Keratinocyte (primary cell): ENCODE results near the gene EVL. TPM values are rescaled to one million over a fixed set of nuclear protein-coding genes. Genes with fewer than 3 reads are reported as not detected.

Source experiments
- DNase-seq: peaks from one replicate; pipeline ENCODE4 v3.0.0-alpha.2; 2011; ENCODE audit warnings: low read depth, missing footprints, low spot score
- FAIRE-seq: peaks from 2 replicates; lab custom pipeline; 2011; peaks lifted over from hg19 to GRCh38; lab: Jason Lieb, UNC
- H2AFZ ChIP-seq: 2 replicates; pipeline ENCODE4 v1.6.0; 2012; ENCODE audit warnings: low read length, control low read depth, inconsistent platforms; ENCODE audit not compliant: control insufficient read depth
- H3K27ac ChIP-seq: 2 replicates; pipeline ENCODE4 v1.5.1; 2011; ENCODE audit warnings: low read length; ENCODE audit not compliant: control insufficient read depth, insufficient read depth
- H3K27me3 ChIP-seq: 3 replicates; pipeline ENCODE4 v1.6.0; 2011; ENCODE audit warnings: low read length; ENCODE audit not compliant: control insufficient read depth, insufficient read depth; ENCODE audit errors: extremely low read depth
- H3K36me3 ChIP-seq, 2 experiments: 2 replicates in 1 of 2; 3 replicates in 1 of 2; pipeline ENCODE4 v1.5.1; 2011; ENCODE audit warnings: low read length in 2 of 2, mild to moderate bottlenecking in 1 of 2; ENCODE audit not compliant: control insufficient read depth in 2 of 2, insufficient read depth in 2 of 2; ENCODE audit errors: extremely low read depth in 1 of 2
- H3K4me1 ChIP-seq: 3 replicates; pipeline ENCODE4 v1.5.1; 2011; ENCODE audit warnings: low read length; ENCODE audit not compliant: control insufficient read depth, insufficient read depth; ENCODE audit errors: extremely low read depth
- H3K4me2 ChIP-seq: 3 replicates; pipeline ENCODE4 v1.6.0; 2011; ENCODE audit warnings: low read depth, low read length; ENCODE audit not compliant: control insufficient read depth, insufficient read depth; ENCODE audit errors: extremely low read depth
- H3K4me3 ChIP-seq, 3 experiments: fragments of 200-600 bp in 1 of 3; sonication (generic) in 1 of 3; 2 replicates in 2 of 3; 3 replicates in 1 of 3; pipeline ENCODE4 v1.5.1; 2011 to 2016; ENCODE audit warnings: low read length in 3 of 3, mild to moderate bottlenecking in 3 of 3, control low read depth in 2 of 3, inconsistent platforms in 1 of 3, low read depth in 1 of 3, mixed read lengths in 1 of 3, mixed run types in 1 of 3, moderate library complexity in 1 of 3; ENCODE audit not compliant: control insufficient read depth in 2 of 3, insufficient read depth in 2 of 3; ENCODE audit errors: extremely low read depth in 1 of 3
- H3K79me2 ChIP-seq: 2 replicates; pipeline ENCODE4 v1.6.0; 2012; ENCODE audit warnings: low read length; ENCODE audit not compliant: control insufficient read depth, insufficient read depth
- H3K9ac ChIP-seq: 3 replicates; pipeline ENCODE4 v1.6.0; 2011; ENCODE audit warnings: low read length; ENCODE audit not compliant: control insufficient read depth, insufficient read depth; ENCODE audit errors: extremely low read depth
- H3K9me1 ChIP-seq: 3 replicates; pipeline ENCODE4 v1.6.0; 2011; ENCODE audit warnings: low read length; ENCODE audit not compliant: control insufficient read depth, insufficient read depth; ENCODE audit errors: extremely low read depth
- H3K9me3 ChIP-seq: 2 replicates; pipeline ENCODE4 v1.5.1; 2012; ENCODE audit warnings: low read depth, low read length; ENCODE audit not compliant: control insufficient read depth
- H4K20me1 ChIP-seq: 3 replicates; pipeline ENCODE4 v1.6.0; 2011; ENCODE audit warnings: low read length; ENCODE audit not compliant: control insufficient read depth, insufficient read depth; ENCODE audit errors: extremely low read depth
- EZH2 ChIP-seq: IDR thresholded peaks from one replicate; pipeline ENCODE4 v1.6.1; 2012; ENCODE audit warnings: inconsistent platforms, mild to moderate bottlenecking, low read length, moderate library complexity
- dilution Hi-C: fragments of 300-500 bp; cut with MboI; formaldehyde crosslinking; loops from one replicate; pipeline ENCODE4 v1.7.0; 2020; ENCODE audit warnings: low sequenced_read_pairs; ENCODE audit not compliant: extremely low pct_ligation_motif_present
- polyA plus RNA-seq, 5 experiments: library from polyadenylated mRNA; depleted of rRNA in 3 of 5; stranded (reverse) in 3 of 5; stranded (forward) in 1 of 5; unstranded in 1 of 5; fragments of >200 nt; gene quantifications; 1 replicate in 1 of 5; 2 replicates in 3 of 5; 3 replicates in 1 of 5; pipeline versions ENCODE4 v1.2.1 to v1.2.3, GENCODE V29; 2011 to 2012; ENCODE audit warnings: missing spikeins in 2 of 5, low read depth in 1 of 5, low replicate concordance in 1 of 5
- TF ChIP-seq, protein P1 (sequence below), 3 experiments: IDR thresholded peaks in 1 of 3; conservative IDR thresholded peaks in 1 of 3; optimal IDR thresholded peaks in 1 of 3; 2 replicates in 2 of 3; 3 replicates in 1 of 3; pipeline versions ENCODE3 to v1.5.1; 2011; ENCODE audit warnings: low read length in 3 of 3, mild to moderate bottlenecking in 3 of 3, moderate library complexity in 2 of 3, control low read depth in 1 of 3, inconsistent platforms in 1 of 3; ENCODE audit not compliant: insufficient read depth in 2 of 3; ENCODE audit errors: extremely low read depth in 1 of 3

EVL gene
- polyA plus RNA-seq, 1 donor (not counting 4 experiments of a cell fraction or from before 2014, with no cell fraction given): 12.0 TPM

- dilution Hi-C loops: no loop called here
- H2AFZ ChIP-seq: no peak overlapping the region
Observed at GRCh38 chr14:100081997-100082625, 16.9 kb downstream of the EVL start.

GRCh38 chr14:100082723-100083122, 17.5 kb downstream of the EVL start:
- Histone ChIP-seq H4K20me1 (no peaks in the 10 kb centered on the region), H3K9me1 (no peaks in the 10 kb centered on the region), H3K79me2 (no peaks in the 10 kb centered on the region), H3K27me3 (no peaks in the 10 kb centered on the region), H3K27ac (peak overlapping the region; percentile 72), H3K9me3 (no peaks in the 10 kb centered on the region), H3K36me3 (no peaks in the 10 kb centered on the region), H2AFZ (no peak overlapping the region), H3K9ac (peak overlapping the region; percentile 4), H3K4me2 (no peak overlapping the region), H3K4me3 (no peak overlapping the region), H3K4me1 (peaks cover 19% of the 10 kb centered on the region)
- FAIRE-seq (no peak), DNase-seq (no peak)
- dilution Hi-C loops: no loop called here
- TF ChIP-seq, protein P1, sequence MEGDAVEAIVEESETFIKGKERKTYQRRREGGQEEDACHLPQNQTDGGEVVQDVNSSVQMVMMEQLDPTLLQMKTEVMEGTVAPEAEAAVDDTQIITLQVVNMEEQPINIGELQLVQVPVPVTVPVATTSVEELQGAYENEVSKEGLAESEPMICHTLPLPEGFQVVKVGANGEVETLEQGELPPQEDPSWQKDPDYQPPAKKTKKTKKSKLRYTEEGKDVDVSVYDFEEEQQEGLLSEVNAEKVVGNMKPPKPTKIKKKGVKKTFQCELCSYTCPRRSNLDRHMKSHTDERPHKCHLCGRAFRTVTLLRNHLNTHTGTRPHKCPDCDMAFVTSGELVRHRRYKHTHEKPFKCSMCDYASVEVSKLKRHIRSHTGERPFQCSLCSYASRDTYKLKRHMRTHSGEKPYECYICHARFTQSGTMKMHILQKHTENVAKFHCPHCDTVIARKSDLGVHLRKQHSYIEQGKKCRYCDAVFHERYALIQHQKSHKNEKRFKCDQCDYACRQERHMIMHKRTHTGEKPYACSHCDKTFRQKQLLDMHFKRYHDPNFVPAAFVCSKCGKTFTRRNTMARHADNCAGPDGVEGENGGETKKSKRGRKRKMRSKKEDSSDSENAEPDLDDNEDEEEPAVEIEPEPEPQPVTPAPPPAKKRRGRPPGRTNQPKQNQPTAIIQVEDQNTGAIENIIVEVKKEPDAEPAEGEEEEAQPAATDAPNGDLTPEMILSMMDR (optimal IDR thresholded peaks at IDR 0.05 in 1 of 3, IDR thresholded peaks at IDR 0.05 in 1 of 3, conservative IDR thresholded peaks at IDR 0.05 in 1 of 3; ENCODE audit: extremely low read depth in 1 of 3, insufficient read depth in 2 of 3, low read length in 3 of 3): no peak
- no peak for TF ChIP-seq EZH2

More at GRCh38 chr14:100081997-100082625, 16.9 kb downstream of the EVL start:
- no peak for DNase-seq
- Histone ChIP-seq H3K27me3 (no peaks in the 10 kb centered on the region), H3K4me1 (peaks cover 19% of the 10 kb centered on the region), H3K36me3 (no peaks in the 10 kb centered on the region), H3K9me3 (no peaks in the 10 kb centered on the region), H3K9ac (no peak overlapping the region), H3K9me1 (no peaks in the 10 kb centered on the region), H3K79me2 (no peaks in the 10 kb centered on the region), H3K27ac (no peak overlapping the region), H3K4me3 (no peak overlapping the region), H3K4me2 (no peak overlapping the region), H4K20me1 (no peaks in the 10 kb centered on the region)
- no peak for TF ChIP-seq EZH2
- TF ChIP-seq, protein P1 (optimal IDR thresholded peaks at IDR 0.05 in 1 of 3, IDR thresholded peaks at IDR 0.05 in 1 of 3, conservative IDR thresholded peaks at IDR 0.05 in 1 of 3; ENCODE audit: extremely low read depth in 1 of 3, insufficient read depth in 2 of 3, low read length in 3 of 3): no peak
- no peak for FAIRE-seq
